SK-N-SH (cell line): ENCODE measurements around the gene ZNF775. TPM values are rescaled to one million over a fixed set of nuclear protein-coding genes. Genes with fewer than 3 reads are reported as not detected.

ENCODE experiments used
- CTCF ChIA-PET: fragments of 300-600, 350-600 bp; formaldehyde crosslinking; extraction: SDS; loops from one replicate; lab custom pipeline; 2021; lab: Yijun Ruan, JAX
- POLR2A ChIA-PET: fragments of 350-600 bp; sonication (Branson Sonifier 250); formaldehyde crosslinking; extraction: SDS; loops from one replicate; lab custom pipeline; 2020; ENCODE audit warnings: antibody characterized with exemption, inconsistent platforms; lab: Yijun Ruan, JAX
- DNase-seq: peaks from one replicate; pipeline ENCODE4 v3.0.0; 2012
- H2AFZ ChIP-seq: fragments of 200-600 bp; sonication (generic); 2 replicates; pipeline ENCODE4 v1.8.1; 2016; ENCODE audit warnings: antibody characterized with exemption, mild to moderate bottlenecking, low read depth
- H3F3A ChIP-seq: fragments of 200-600 bp; sonication (generic); replicated peaks from 2 replicates; pipeline ENCODE3; 2016; ENCODE audit warnings: antibody characterized with exemption, mild to moderate bottlenecking; ENCODE audit not compliant: insufficient read depth
- H3K27ac ChIP-seq, 2 experiments: fragments of 200-500 bp in 1 of 2; fragments of 200-600 bp in 1 of 2; sonication (Bioruptor generic) in 1 of 2; sonication (generic), shearing (Covaris generic) in 1 of 2; 2 replicates each; pipeline versions ENCODE4 v1.5.1 to v1.6.1; 2014 to 2016; ENCODE audit warnings: low read depth in 2 of 2, inconsistent platforms in 1 of 2, low read length in 1 of 2, mild to moderate bottlenecking in 1 of 2, mixed read lengths in 1 of 2
- H3K27me3 ChIP-seq: fragments of 200-600 bp; sonication (generic), shearing (Covaris generic); 2 replicates; pipeline ENCODE4 v1.6.1; 2016; ENCODE audit warnings: mixed run types; ENCODE audit not compliant: insufficient read depth
- H3K36me3 ChIP-seq, 2 experiments: fragments of 200-500 bp in 1 of 2; fragments of 200-600 bp in 1 of 2; sonication (Bioruptor generic) in 1 of 2; sonication (generic) in 1 of 2; replicated peaks in 1 of 2; 2 replicates each; pipeline versions ENCODE3 to v1.5.1; 2014 to 2016; ENCODE audit warnings: low read length in 1 of 2, mild to moderate bottlenecking in 1 of 2; ENCODE audit not compliant: insufficient read depth in 2 of 2, control insufficient read depth in 1 of 2
- H3K4me1 ChIP-seq, 2 experiments: fragments of 200-500 bp in 1 of 2; fragments of 200-600 bp in 1 of 2; sonication (Bioruptor generic) in 1 of 2; sonication (generic), shearing (Covaris generic) in 1 of 2; 2 replicates each; pipeline versions ENCODE4 v1.5.1 to v1.6.1; 2014 to 2016; ENCODE audit warnings: low read depth in 1 of 2, low read length in 1 of 2, mixed run types in 1 of 2; ENCODE audit not compliant: insufficient read depth in 2 of 2, control insufficient read depth in 1 of 2
- H3K4me2 ChIP-seq: fragments of 200-600 bp; sonication (generic), shearing (Covaris generic); 2 replicates; pipeline ENCODE4 v1.6.1; 2017; ENCODE audit warnings: mixed run types
- H3K4me3 ChIP-seq, 2 experiments: fragments of 200-500 bp in 1 of 2; fragments of 200-600 bp in 1 of 2; sonication (Bioruptor generic) in 1 of 2; sonication (generic), shearing (Covaris generic) in 1 of 2; 2 replicates each; pipeline versions ENCODE4 v1.5.1 to v1.8.1; 2014 to 2016; ENCODE audit warnings: low read depth in 2 of 2, inconsistent platforms in 1 of 2, low read length in 1 of 2, mild to moderate bottlenecking in 1 of 2, mixed read lengths in 1 of 2, moderate library complexity in 1 of 2
- H3K79me2 ChIP-seq: fragments of 200-600 bp; sonication (generic); 2 replicates; pipeline ENCODE4 v1.8.1; 2017; ENCODE audit warnings: mild to moderate bottlenecking; ENCODE audit not compliant: insufficient read depth
- H3K9ac ChIP-seq: fragments of 200-600 bp; sonication (generic); 2 replicates; pipeline ENCODE4 v1.6.1; 2017; ENCODE audit warnings: mixed run types
- H3K9me2 ChIP-seq: fragments of 200-600 bp; sonication (generic); 2 replicates; pipeline ENCODE4 v1.6.1; 2017; ENCODE audit warnings: mixed run types
- H3K9me3 ChIP-seq: fragments of 200-600 bp; sonication (generic); 2 replicates; pipeline ENCODE4 v1.6.1; 2017; ENCODE audit warnings: mixed run types, mild to moderate bottlenecking, moderate library complexity
- H4K20me1 ChIP-seq: fragments of 200-600 bp; sonication (generic); 2 replicates; pipeline ENCODE4 v1.6.1; 2017; ENCODE audit warnings: mild to moderate bottlenecking, mixed run types; ENCODE audit not compliant: insufficient read depth
- CHD2 ChIP-seq: fragments of 150-350 bp; IDR thresholded peaks from 2 replicates; pipeline ENCODE4 v1.6.1; 2018; ENCODE audit warnings: low read length; ENCODE audit not compliant: partially characterized antibody
- ELF1 ChIP-seq: IDR thresholded peaks from 2 replicates; pipeline ENCODE4 v1.4.0; 2012
- EP300 ChIP-seq, 2 experiments: IDR thresholded peaks; 2 replicates each; pipeline versions ENCODE4 v1.4.0 to v1.6.1; 2012; ENCODE audit warnings: borderline replicate concordance in 1 of 2, low read depth in 1 of 2, low read length in 1 of 2
- EZH2phosphoT487 ChIP-seq: fragments of 200-600 bp; sonication (generic); IDR thresholded peaks from 2 replicates; pipeline ENCODE4 v1.6.1; 2017; ENCODE audit warnings: low read depth, mixed run types, mild to moderate bottlenecking, antibody characterized with exemption, moderate library complexity, borderline replicate concordance
- FOSL2 ChIP-seq: IDR thresholded peaks from 2 replicates; pipeline ENCODE4 v1.4.0; 2012; ENCODE audit warnings: low read depth, mild to moderate bottlenecking, moderate library complexity, borderline replicate concordance
- FOXJ3 ChIP-seq: sonication (generic); formaldehyde crosslinking; IDR thresholded peaks from 2 replicates; pipeline ENCODE4 v1.5.1; 2020; ENCODE audit warnings: mild to moderate bottlenecking, missing genetic modification reagents
- FOXM1 ChIP-seq: IDR thresholded peaks from 2 replicates; pipeline ENCODE4 v1.4.0; 2012; ENCODE audit warnings: low read depth, mild to moderate bottlenecking
- GATA2 ChIP-seq: sonication (generic); formaldehyde crosslinking; IDR thresholded peaks from 2 replicates; pipeline ENCODE4 v1.5.0; 2020; ENCODE audit warnings: mild to moderate bottlenecking, missing genetic modification reagents
- MEF2A ChIP-seq: IDR thresholded peaks from 2 replicates; pipeline ENCODE4 v1.4.0; 2012; ENCODE audit warnings: low read depth, borderline replicate concordance
- MXI1 ChIP-seq: IDR thresholded peaks from 2 replicates; pipeline ENCODE4 v1.6.1; 2012; ENCODE audit warnings: mild to moderate bottlenecking, low read depth, low read length, improper control_type of control experiment
- PBX3 ChIP-seq: IDR thresholded peaks from 2 replicates; pipeline ENCODE4; 2012
- POLR2AphosphoS5 ChIP-seq: IDR thresholded peaks from 2 replicates; pipeline ENCODE4 v1.6.1; 2012; ENCODE audit warnings: low read depth, low read length
- RAD21 ChIP-seq: IDR thresholded peaks from 2 replicates; pipeline ENCODE4 v1.6.1; 2012; ENCODE audit warnings: mild to moderate bottlenecking, low read length
- REST ChIP-seq: IDR thresholded peaks from 2 replicates; pipeline ENCODE4 v1.6.1; 2012; ENCODE audit warnings: mild to moderate bottlenecking, low read depth, low read length, moderate library complexity
- RFX5 ChIP-seq: IDR thresholded peaks from 2 replicates; pipeline ENCODE4 v1.6.1; 2012; ENCODE audit warnings: mild to moderate bottlenecking, improper control_type of control experiment, low read length
- TAF1 ChIP-seq: IDR thresholded peaks from 2 replicates; pipeline ENCODE4 v1.6.1; 2012; ENCODE audit warnings: low read depth, mild to moderate bottlenecking, low read length, moderate library complexity, borderline replicate concordance
- USF2 ChIP-seq: fragments of 150-350 bp; IDR thresholded peaks from 2 replicates; pipeline ENCODE4 v1.6.1; 2017; ENCODE audit warnings: antibody characterized with exemption, low read length, low read depth, borderline replicate concordance
- WGBS: methylation state at CpG from one replicate; pipeline ENCODE4 v1.1.6; 2017; ENCODE audit warnings: low lambda C conversion rate; 5-methylcytosine and 5-hydroxymethylcytosine counted together
- polyA plus RNA-seq, 3 experiments: library from polyadenylated mRNA; depleted of rRNA; stranded (reverse); fragments of >200 nt; gene quantifications; 2 replicates each; pipeline ENCODE4 v1.2.3, GENCODE V29; 2012

The ZNF775 gene
- polyA plus RNA-seq, 1 of the 3 experiments (the other 2 are of a cell fraction), result 5.0 TPM

- no peaks in the 10 kb centered on the region for H3K36me3 ChIP-seq
- POLR2A ChIA-PET, result no interaction called here
- no peak for DNase-seq
- no peaks in the 10 kb centered on the region for H3K9me3 ChIP-seq
- H3K9me2 ChIP-seq, result no peaks in the 10 kb centered on the region
- no peak overlapping the region for H3K4me2 ChIP-seq
- H2AFZ ChIP-seq, result no peak overlapping the region
- H3K9ac ChIP-seq, result no peak overlapping the region
- peaks cover 5% of the 10 kb centered on the region; the same call in 1 of the 2 replicates for H3K27me3 ChIP-seq
- no peaks in the 10 kb centered on the region for H3K79me2 ChIP-seq
- no peaks in the 10 kb centered on the region for H3F3A ChIP-seq
- 92% methylated on average over 17 of the region's 18 CpGs for WGBS
- TF ChIP-seq REST (no peak), EZH2phosphoT487 (no peak), FOSL2 (no peak), TAF1 (no peak), POLR2AphosphoS5 (no peak), RAD21 (no peak), EP300 (IDR thresholded peaks at IDR 0.05; ENCODE audit: borderline replicate concordance in 1 of 2, low read depth in 1 of 2, low read length in 1 of 2) (no peak), ELF1 (no peak), MXI1 (no peak), MEF2A (no peak), FOXJ3 (CRISPR knock-in tag) (no peak), FOXM1 (no peak), USF2 (no peak), CHD2 (no peak), RFX5 (no peak), PBX3 (no peak), GATA2 (CRISPR knock-in tag) (no peak)
- H4K20me1 ChIP-seq, result no peaks in the 10 kb centered on the region
- CTCF ChIA-PET, result interaction anchor here (0.9 kb wide), 1 partner anchor 13 kb away, joined by 3 read pairs; the partner anchor contains the start of gene ACTR3C
- no peak overlapping the region for H3K4me3 ChIP-seq
- no peak overlapping the region for H3K27ac ChIP-seq
- H3K4me1 ChIP-seq, result no peaks in the 10 kb centered on the region; a peak in 1 of 4 replicates
These were observed 42.0 kb upstream of the ZNF775 start for GRCh38 chr7:150337179-150337578.
